Measurements from ENCODE around the gene CACNA1D. TPM values are rescaled to one million over a fixed set of nuclear protein-coding genes. Genes with fewer than 3 reads are reported as not detected.

The CACNA1D gene
- total and polyA plus RNA-seq, 9 of the 15 experiments (the other 6 are each of a cell fraction or from before 2014, with no cell fraction given): 0.29 TPM; not detected in 8

DNA sequence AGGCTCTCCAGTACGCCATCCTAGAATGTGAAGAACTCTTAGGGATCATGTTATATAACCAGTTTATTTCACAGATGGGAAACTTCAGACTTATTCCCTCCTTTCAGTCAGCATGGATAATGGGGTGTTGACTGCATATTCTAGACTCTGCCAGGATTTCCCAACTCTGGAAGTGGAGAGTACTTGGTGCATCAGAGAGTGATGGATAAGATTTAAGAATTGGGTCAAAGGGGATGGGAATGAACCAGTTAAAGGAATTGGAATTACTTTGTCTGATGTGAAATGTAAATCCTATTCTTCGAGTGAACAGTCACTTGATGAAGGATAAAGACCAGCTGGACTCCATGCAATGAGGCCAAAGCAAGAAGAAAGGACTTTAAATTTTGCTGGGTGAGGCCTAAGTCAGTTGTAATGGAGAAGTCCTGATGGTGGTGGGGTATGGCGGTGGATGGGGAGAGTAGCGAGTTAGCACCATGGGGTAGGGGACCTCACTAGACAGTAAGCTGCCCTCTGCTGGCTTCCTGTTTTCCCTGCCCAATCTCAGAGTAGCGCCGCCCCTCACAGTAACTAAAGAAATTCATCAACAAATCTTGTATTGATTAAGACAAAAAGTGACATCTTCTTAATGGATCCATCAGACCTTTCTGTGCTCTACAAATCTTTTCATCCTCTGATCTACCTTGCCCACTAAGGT lies 7.3 kb upstream of the CACNA1D start:
- intact Hi-C loops (cut with micrococcal nuclease) (no loop called here), in situ Hi-C loops (cut with MboI) (no loop called here)
- BruUV-seq (replicated peaks): no TSS peak
- no peak overlapping the region for H3K4me3 ChIP-seq
- ATAC-seq (0 out of 3 replicates have a peak, but pooled peaks have one; percentile 51), FAIRE-seq (no peak), DNase-seq (ENCODE audit: extremely low read depth in 1 of 4, low spot score in 3 of 4) (no peak)
- H3K9me1 ChIP-seq (ENCODE audit: control insufficient read depth, insufficient read depth, low read length): no peaks in the 10 kb centered on the region
- H3K79me2 ChIP-seq (ENCODE audit: control insufficient read depth, insufficient read depth, low read length): no peaks in the 10 kb centered on the region
- no peak overlapping the region for H3K4me2 ChIP-seq (ENCODE audit: insufficient read depth, low read length)
- H3K9me3 ChIP-seq (replicated peaks; ENCODE audit: control insufficient read depth, insufficient read depth, low read depth, low read length): no peaks in the 10 kb centered on the region
- no peak overlapping the region for H2AFZ ChIP-seq (ENCODE audit: low read depth, low read length)
- no peaks in the 10 kb centered on the region for H3K36me3 ChIP-seq (ENCODE audit: control insufficient read depth, insufficient read depth, low read length)
- H3K4me1 ChIP-seq (replicated peaks in 1 of 2; ENCODE audit: control insufficient read depth in 2 of 2, insufficient read depth in 2 of 2, low read length in 2 of 2): no peaks in the 10 kb centered on the region
- 3% methylated on average over 6 of the region's 6 CpGs for WGBS (ENCODE audit: insufficient coverage, low coverage, missing lambda C conversion rate)
- H4K20me1 ChIP-seq (replicated peaks; ENCODE audit: control insufficient read depth, insufficient read depth, low read length): no peaks in the 10 kb centered on the region
- H3K9ac ChIP-seq (ENCODE audit: insufficient read depth in 1 of 2, low read depth in 2 of 2, low read length in 2 of 2): no peak overlapping the region
- TF ChIP-seq, protein P1, sequence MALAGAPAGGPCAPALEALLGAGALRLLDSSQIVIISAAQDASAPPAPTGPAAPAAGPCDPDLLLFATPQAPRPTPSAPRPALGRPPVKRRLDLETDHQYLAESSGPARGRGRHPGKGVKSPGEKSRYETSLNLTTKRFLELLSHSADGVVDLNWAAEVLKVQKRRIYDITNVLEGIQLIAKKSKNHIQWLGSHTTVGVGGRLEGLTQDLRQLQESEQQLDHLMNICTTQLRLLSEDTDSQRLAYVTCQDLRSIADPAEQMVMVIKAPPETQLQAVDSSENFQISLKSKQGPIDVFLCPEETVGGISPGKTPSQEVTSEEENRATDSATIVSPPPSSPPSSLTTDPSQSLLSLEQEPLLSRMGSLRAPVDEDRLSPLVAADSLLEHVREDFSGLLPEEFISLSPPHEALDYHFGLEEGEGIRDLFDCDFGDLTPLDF (CRISPR knock-in tag; IDR thresholded peaks at IDR 0.05): no peak
- TF ChIP-seq, protein P2, sequence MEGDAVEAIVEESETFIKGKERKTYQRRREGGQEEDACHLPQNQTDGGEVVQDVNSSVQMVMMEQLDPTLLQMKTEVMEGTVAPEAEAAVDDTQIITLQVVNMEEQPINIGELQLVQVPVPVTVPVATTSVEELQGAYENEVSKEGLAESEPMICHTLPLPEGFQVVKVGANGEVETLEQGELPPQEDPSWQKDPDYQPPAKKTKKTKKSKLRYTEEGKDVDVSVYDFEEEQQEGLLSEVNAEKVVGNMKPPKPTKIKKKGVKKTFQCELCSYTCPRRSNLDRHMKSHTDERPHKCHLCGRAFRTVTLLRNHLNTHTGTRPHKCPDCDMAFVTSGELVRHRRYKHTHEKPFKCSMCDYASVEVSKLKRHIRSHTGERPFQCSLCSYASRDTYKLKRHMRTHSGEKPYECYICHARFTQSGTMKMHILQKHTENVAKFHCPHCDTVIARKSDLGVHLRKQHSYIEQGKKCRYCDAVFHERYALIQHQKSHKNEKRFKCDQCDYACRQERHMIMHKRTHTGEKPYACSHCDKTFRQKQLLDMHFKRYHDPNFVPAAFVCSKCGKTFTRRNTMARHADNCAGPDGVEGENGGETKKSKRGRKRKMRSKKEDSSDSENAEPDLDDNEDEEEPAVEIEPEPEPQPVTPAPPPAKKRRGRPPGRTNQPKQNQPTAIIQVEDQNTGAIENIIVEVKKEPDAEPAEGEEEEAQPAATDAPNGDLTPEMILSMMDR (IDR thresholded peaks at IDR 0.05 in 2 of 3, conservative IDR thresholded peaks at IDR 0.05 in 1 of 3; ENCODE audit: insufficient read depth in 2 of 3, low read depth in 1 of 3, low read length in 3 of 3): peak in 2 of 3 experiments; percentile 25 to 37; a peak in 2 of 6 replicates
- TF ChIP-seq NR1H2 (CRISPR knock-in tag; IDR thresholded peaks at IDR 0.05) (no peak), GATAD2A (IDR thresholded peaks at IDR 0.05) (no peak), ZNF146 (CRISPR knock-in tag; IDR thresholded peaks at IDR 0.05; ENCODE audit: unreplicated experiment) (no peak), E2F3 (CRISPR knock-in tag; IDR thresholded peaks at IDR 0.05) (no peak), SMC3 (conservative IDR thresholded peaks at IDR 0.05; ENCODE audit: insufficient read depth, low read depth, low read length) (0 out of 2 replicates have a peak, but pooled peaks have one; percentile 7), ZNF316 (IDR thresholded peaks at IDR 0.05) (0 out of 2 replicates have a peak, but pooled peaks have one; percentile 6)
- no peak overlapping the region for H3K27ac ChIP-seq (ENCODE audit: extremely low read depth, low read depth, low read length)
- ChIA-PET POLR2A (no interaction called here), CTCF (ENCODE audit: low intra/inter-chr PET ratio) (no interaction called here)
- no peaks in the 10 kb centered on the region; a peak in 1 of 5 replicates for H3K27me3 ChIP-seq (ENCODE audit: control insufficient read depth in 2 of 2, insufficient read depth in 2 of 2, low read length in 2 of 2)

Data from K562 (cell line).